Astrocyte (in vitro differentiated cells and primary cell): ENCODE results near the gene NUP214.

Experiments used
- EZH2 ChIP-seq: IDR thresholded peaks from 2 replicates; pipeline ENCODE4 v1.6.1; 2012; ENCODE audit warnings: mild to moderate bottlenecking, low read length, inconsistent platforms; ENCODE audit not compliant: insufficient read depth
- TF ChIP-seq, protein P1 (sequence below): IDR thresholded peaks from 2 replicates; pipeline ENCODE4 v1.5.1; 2011; ENCODE audit warnings: low read depth, mild to moderate bottlenecking, inconsistent platforms, low read length, moderate library complexity; ENCODE audit not compliant: insufficient read depth

GRCh38 chr9:131237291-131237690 is 111.9 kb downstream of the NUP214 start:
- TF ChIP-seq EZH2 = no peak
- TF ChIP-seq, protein P1, sequence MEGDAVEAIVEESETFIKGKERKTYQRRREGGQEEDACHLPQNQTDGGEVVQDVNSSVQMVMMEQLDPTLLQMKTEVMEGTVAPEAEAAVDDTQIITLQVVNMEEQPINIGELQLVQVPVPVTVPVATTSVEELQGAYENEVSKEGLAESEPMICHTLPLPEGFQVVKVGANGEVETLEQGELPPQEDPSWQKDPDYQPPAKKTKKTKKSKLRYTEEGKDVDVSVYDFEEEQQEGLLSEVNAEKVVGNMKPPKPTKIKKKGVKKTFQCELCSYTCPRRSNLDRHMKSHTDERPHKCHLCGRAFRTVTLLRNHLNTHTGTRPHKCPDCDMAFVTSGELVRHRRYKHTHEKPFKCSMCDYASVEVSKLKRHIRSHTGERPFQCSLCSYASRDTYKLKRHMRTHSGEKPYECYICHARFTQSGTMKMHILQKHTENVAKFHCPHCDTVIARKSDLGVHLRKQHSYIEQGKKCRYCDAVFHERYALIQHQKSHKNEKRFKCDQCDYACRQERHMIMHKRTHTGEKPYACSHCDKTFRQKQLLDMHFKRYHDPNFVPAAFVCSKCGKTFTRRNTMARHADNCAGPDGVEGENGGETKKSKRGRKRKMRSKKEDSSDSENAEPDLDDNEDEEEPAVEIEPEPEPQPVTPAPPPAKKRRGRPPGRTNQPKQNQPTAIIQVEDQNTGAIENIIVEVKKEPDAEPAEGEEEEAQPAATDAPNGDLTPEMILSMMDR = no peak
